ENCODE data around the gene COQ5. TPM values are rescaled to one million over a fixed set of nuclear protein-coding genes. Genes with fewer than 3 reads are reported as not detected.

The COQ5 gene
- total and polyA plus RNA-seq, 8 donors: 2.6 to 32.4 (median 25.9) TPM

DNA sequence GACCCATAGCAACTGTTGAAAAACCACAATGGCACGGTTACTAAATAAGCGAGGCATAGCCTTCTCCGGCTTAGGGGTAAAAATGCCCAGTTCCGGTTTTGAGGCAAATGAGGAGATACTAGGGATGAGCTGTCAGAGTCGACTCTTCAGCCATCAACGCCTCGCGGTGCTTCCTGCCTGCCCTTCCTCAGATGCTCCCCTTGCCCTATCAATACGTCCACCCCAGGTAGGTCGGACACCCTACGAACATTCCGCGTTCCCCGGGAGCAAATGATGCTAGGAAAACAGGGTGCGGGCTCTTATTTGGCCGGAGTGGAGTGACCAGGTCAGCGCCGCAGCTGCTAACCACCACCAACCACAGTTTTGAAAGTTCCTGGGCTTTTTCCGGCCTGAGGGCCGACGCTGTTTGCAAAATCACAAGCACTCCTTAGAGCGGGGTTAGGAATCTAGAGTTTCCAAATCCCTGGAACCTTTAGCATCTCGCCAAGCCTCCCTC is 60.6 kb downstream of the COQ5 start:
- H3K4me3 ChIP-seq: peak overlapping the region; percentile 80 to 98 (median 88)
- peaks cover 33 to 57% (median 44%) of the 10 kb centered on the region in 4 donors for H3K4me1 ChIP-seq
- H3K36me3 ChIP-seq: peaks cover 21 to 42% (median 37%) of the 10 kb centered on the region in 4 donors
- H3K27ac ChIP-seq: peak overlapping the region; percentile 94 to 97 (median 95)
- intact Hi-C loops (cut with DNase I; ENCODE audit: low total_unique reads): no loop called here
- 1 to 2% (median 1%) methylated on average over 20 to 23 of the region's 23 CpGs for WGBS, 5 donors
- no peaks in the 10 kb centered on the region for H3K27me3 ChIP-seq
- TF ChIP-seq POLR2AphosphoS5 (IDR thresholded peaks at IDR 0.05) (no peak), POLR2A (IDR thresholded peaks at IDR 0.05) (no peak), EP300 (IDR thresholded peaks at IDR 0.05) (no peak)
- TF ChIP-seq, protein P1, sequence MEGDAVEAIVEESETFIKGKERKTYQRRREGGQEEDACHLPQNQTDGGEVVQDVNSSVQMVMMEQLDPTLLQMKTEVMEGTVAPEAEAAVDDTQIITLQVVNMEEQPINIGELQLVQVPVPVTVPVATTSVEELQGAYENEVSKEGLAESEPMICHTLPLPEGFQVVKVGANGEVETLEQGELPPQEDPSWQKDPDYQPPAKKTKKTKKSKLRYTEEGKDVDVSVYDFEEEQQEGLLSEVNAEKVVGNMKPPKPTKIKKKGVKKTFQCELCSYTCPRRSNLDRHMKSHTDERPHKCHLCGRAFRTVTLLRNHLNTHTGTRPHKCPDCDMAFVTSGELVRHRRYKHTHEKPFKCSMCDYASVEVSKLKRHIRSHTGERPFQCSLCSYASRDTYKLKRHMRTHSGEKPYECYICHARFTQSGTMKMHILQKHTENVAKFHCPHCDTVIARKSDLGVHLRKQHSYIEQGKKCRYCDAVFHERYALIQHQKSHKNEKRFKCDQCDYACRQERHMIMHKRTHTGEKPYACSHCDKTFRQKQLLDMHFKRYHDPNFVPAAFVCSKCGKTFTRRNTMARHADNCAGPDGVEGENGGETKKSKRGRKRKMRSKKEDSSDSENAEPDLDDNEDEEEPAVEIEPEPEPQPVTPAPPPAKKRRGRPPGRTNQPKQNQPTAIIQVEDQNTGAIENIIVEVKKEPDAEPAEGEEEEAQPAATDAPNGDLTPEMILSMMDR (IDR thresholded peaks at IDR 0.05): no peak
- H3K9me3 ChIP-seq: no peaks in the 10 kb centered on the region
- peak; percentile 44 to 76 for DNase-seq

DNA sequence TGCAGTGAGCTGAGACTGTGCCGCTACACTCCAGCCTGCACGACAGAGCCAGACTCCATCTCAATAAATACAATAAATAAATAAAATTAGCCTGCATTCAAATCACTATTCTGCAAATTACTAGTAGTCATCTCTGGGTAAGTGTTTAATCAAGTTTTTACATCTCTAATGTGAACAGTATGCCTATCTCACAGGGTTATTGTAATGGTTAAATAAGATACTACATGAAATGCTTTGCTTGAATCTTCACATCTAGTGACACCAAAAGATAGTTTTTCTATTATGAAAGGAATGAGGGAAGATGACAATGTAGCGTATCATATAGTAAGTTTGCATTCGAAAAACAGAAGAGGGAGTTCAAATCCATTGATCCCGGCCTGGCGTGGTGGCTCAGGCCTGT is 61.5 kb downstream of the COQ5 start:
- H3K27ac ChIP-seq: no peak overlapping the region
- no peaks in the 10 kb centered on the region for H3K9me3 ChIP-seq
- intact Hi-C loops (cut with DNase I; ENCODE audit: low total_unique reads): no loop called here
- H3K27me3 ChIP-seq: no peaks in the 10 kb centered on the region
- no peak overlapping the region for H3K4me3 ChIP-seq
- WGBS, 5 donors: 89 to 95% (median 93%) methylated on average over 6 of the region's 6 CpGs
- peaks cover 33 to 57% (median 44%) of the 10 kb centered on the region in 4 donors for H3K4me1 ChIP-seq
- H3K36me3 ChIP-seq: peaks cover 30 to 52% (median 47%) of the 10 kb centered on the region in 4 donors
- no peak for DNase-seq
- TF ChIP-seq POLR2AphosphoS5 (IDR thresholded peaks at IDR 0.05) (no peak), EP300 (IDR thresholded peaks at IDR 0.05) (no peak), POLR2A (IDR thresholded peaks at IDR 0.05) (no peak)
- TF ChIP-seq, protein P1 (IDR thresholded peaks at IDR 0.05): no peak

DNA sequence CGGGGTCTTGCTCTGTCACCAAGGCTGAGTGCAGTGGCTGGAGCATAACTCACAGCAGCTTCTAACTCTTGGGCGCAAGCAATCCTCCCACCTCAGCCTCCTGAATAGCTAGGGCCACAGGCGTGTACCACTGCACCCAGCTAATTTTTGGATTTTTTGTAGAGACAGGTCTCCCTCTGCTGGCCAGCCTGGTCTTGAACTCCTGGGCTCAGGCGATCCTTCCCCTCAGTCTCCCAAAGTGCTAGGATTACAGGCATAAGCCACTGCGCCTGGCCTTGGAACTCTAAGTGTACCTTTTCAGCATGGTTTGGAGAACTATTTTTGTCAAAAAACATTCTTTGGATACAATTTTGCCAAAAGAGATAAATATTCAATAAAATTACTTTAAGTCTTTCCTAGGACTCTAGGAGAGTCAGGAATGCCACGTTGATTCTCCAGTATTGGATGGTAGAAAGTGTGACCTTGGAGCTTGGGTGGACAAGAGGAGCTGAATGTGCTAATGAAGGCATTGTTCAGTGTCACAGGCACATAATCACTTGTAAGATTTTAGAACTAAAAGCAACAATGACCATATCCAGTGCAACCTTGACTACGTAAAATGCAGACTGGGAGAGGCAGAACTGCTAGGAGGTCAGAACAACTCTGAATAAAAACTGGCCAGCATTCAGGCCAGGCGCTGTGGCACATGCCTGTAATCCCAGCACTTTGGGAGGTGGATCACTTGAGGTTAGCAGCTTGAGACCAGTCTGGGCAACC is 62.2 kb downstream of the COQ5 start:
- Histone ChIP-seq H3K9me3 (no peaks in the 10 kb centered on the region), H3K4me1 (peaks cover 33 to 55% (median 44%) of the 10 kb centered on the region in 4 donors), H3K36me3 (peaks cover 37 to 59% (median 54%) of the 10 kb centered on the region in 4 donors), H3K27me3 (no peaks in the 10 kb centered on the region), H3K4me3 (no peak overlapping the region), H3K27ac (peak overlapping the region in 3 of 5 donors; percentile 11 to 36 (median 26))
- TF ChIP-seq POLR2AphosphoS5 (IDR thresholded peaks at IDR 0.05) (no peak), EP300 (IDR thresholded peaks at IDR 0.05) (no peak), POLR2A (IDR thresholded peaks at IDR 0.05) (no peak)
- TF ChIP-seq, protein P1 (IDR thresholded peaks at IDR 0.05): peak in 4 of 7 experiments; percentile 11 to 31 (median 24)
- DNase-seq: peak; percentile 48 to 68
- intact Hi-C loops (cut with DNase I; ENCODE audit: low total_unique reads): no loop called here
- WGBS, 5 donors: 42 to 60% (median 49%) methylated on average over 8 of the region's 8 CpGs

DNA sequence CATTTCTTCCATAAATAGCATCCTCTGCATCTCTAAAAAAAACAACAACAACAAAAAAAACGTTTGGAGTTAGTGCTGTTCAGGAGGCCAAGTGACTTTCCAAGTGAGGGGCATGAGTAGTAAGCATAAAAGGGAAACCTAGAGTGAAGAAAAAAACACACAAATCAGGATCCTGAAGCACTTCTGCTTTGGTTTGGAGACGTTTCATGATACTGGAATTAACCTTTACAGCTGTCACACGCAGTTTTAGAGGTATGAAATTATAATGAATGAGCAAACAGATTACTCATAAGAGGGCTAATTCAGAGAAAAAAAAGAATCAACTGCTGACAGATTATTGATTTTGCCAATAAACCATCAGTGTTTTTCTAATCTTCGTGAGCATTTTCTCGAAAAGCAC is 63.2 kb downstream of the COQ5 start:
- Histone ChIP-seq H3K27ac (peak overlapping the region in 1 of 5 donors; percentile 14), H3K4me1 (peaks cover 33 to 45% (median 42%) of the 10 kb centered on the region in 4 donors), H3K9me3 (no peaks in the 10 kb centered on the region), H3K27me3 (no peaks in the 10 kb centered on the region), H3K36me3 (peaks cover 44 to 68% (median 63%) of the 10 kb centered on the region in 4 donors), H3K4me3 (no peak overlapping the region)
- DNase-seq: no peak
- TF ChIP-seq, protein P1 (IDR thresholded peaks at IDR 0.05): no peak
- no peak for TF ChIP-seq POLR2A (IDR thresholded peaks at IDR 0.05)
- no peak for TF ChIP-seq EP300 (IDR thresholded peaks at IDR 0.05)
- TF ChIP-seq POLR2AphosphoS5 (IDR thresholded peaks at IDR 0.05): no peak
- intact Hi-C loops (cut with DNase I; ENCODE audit: low total_unique reads): no loop called here
- 34 to 44% (median 38%) methylated on average over 5 of the region's 5 CpGs for WGBS, 5 donors
